HUES48 (cell line): ENCODE data around the gene OR56A1.

ENCODE experiments used
- H3K27ac ChIP-seq: one replicate; pipeline ENCODE4 v1.7.0; 2013; ENCODE audit warnings: low read depth, low read length, inconsistent platforms
- H3K27me3 ChIP-seq: 2 replicates; pipeline ENCODE4 v1.6.1; 2013; ENCODE audit warnings: mild to moderate bottlenecking, low read length; ENCODE audit not compliant: control insufficient read depth, insufficient read depth
- H3K36me3 ChIP-seq: 2 replicates; pipeline ENCODE4 v1.6.1; 2013; ENCODE audit warnings: low read length; ENCODE audit not compliant: control insufficient read depth, insufficient read depth
- H3K4me1 ChIP-seq: 2 replicates; pipeline ENCODE4 v1.6.1; 2013; ENCODE audit warnings: mild to moderate bottlenecking, low read length; ENCODE audit not compliant: control insufficient read depth, insufficient read depth
- H3K4me3 ChIP-seq: 2 replicates; pipeline ENCODE4 v1.5.1; 2013; ENCODE audit warnings: mild to moderate bottlenecking, low read depth, low read length
- H3K9ac ChIP-seq: 2 replicates; pipeline ENCODE4 v1.6.1; 2013; ENCODE audit warnings: mild to moderate bottlenecking, low read depth, low read length, moderate library complexity
- H3K9me3 ChIP-seq: 2 replicates; pipeline ENCODE4 v1.6.1; 2013; ENCODE audit warnings: low read length; ENCODE audit not compliant: control insufficient read depth, insufficient read depth

OR56A1 gene

GRCh38 chr11:5989203-5989602 lies 41.4 kb downstream of the OR56A1 start:
- Histone ChIP-seq H3K36me3 (no peaks in the 10 kb centered on the region), H3K9ac (no peak overlapping the region), H3K27me3 (no peaks in the 10 kb centered on the region), H3K4me3 (no peak overlapping the region), H3K9me3 (no peaks in the 10 kb centered on the region), H3K27ac (no peak overlapping the region), H3K4me1 (no peaks in the 10 kb centered on the region)

- Histone ChIP-seq H3K9me3 (no peaks in the 10 kb centered on the region), H3K4me1 (no peaks in the 10 kb centered on the region), H3K9ac (no peak within 1 kb of the TSS), H3K36me3 (no peaks in the 10 kb centered on the region), H3K27ac (no peak within 1 kb of the TSS), H3K27me3 (no peaks in the 10 kb centered on the region), H3K4me3 (no peak within 1 kb of the TSS)
These were observed 43.7 kb downstream of the OR56A1 start, which contains the start of gene OR52L1 for GRCh38 chr11:5986885-5987284. Gene OR52L1, minus strand, starts transcription at chr11:5986985. Its CDS starts 55 bp downstream, at chr11:5986930.

- no peaks in the 10 kb centered on the region for H3K4me1 ChIP-seq
- H3K9ac ChIP-seq = no peak overlapping the region
- H3K9me3 ChIP-seq = no peaks in the 10 kb centered on the region
- no peak overlapping the region for H3K27ac ChIP-seq
- H3K27me3 ChIP-seq = no peaks in the 10 kb centered on the region
- no peaks in the 10 kb centered on the region for H3K36me3 ChIP-seq
- H3K4me3 ChIP-seq = no peak overlapping the region
These were observed 47.1 kb downstream of the OR56A1 start for GRCh38 chr11:5983443-5983842.

GRCh38 chr11:5973530-5973929 lies 57.0 kb downstream of the OR56A1 start:
- H3K4me1 ChIP-seq = no peaks in the 10 kb centered on the region
- H3K9ac ChIP-seq = no peak overlapping the region
- H3K4me3 ChIP-seq = no peak overlapping the region
- no peaks in the 10 kb centered on the region for H3K9me3 ChIP-seq
- no peak overlapping the region for H3K27ac ChIP-seq
- no peaks in the 10 kb centered on the region for H3K27me3 ChIP-seq
- H3K36me3 ChIP-seq = no peaks in the 10 kb centered on the region
